RWPE1 (cell line): ENCODE data around the gene MAPK13.
A peak's percentile ranks its signal among the peaks of the same experiment; 100 is the strongest.
"Not testable (repeated sequence)": the region's sequence is repeated elsewhere in the genome, so short reads cannot be mapped to it uniquely, and the experiment has no call there.

ENCODE experiments used
- CTCF ChIA-PET: fragments of 350-600 bp; sonication (Branson Sonifier 250); formaldehyde crosslinking; extraction: SDS; loops from one replicate; lab custom pipeline; 2021; lab: Yijun Ruan, JAX
- POLR2A ChIA-PET: fragments of 400-600 bp; formaldehyde crosslinking; extraction: SDS; loops from one replicate; lab custom pipeline; 2020; ENCODE audit warnings: antibody characterized with exemption; ENCODE audit not compliant: low non-redundant PET; lab: Yijun Ruan, JAX
- DNase-seq: peaks from one replicate; pipeline ENCODE4 v3.0.0; 2012; ENCODE audit warnings: low spot score
- H3K27ac ChIP-seq: fragments of 450-650 bp; 2 replicates; pipeline ENCODE4 v1.5.1; 2017
- CTCF ChIP-seq: fragments of 450-650 bp; conservative IDR thresholded peaks from 2 replicates; pipeline ENCODE4 v1.5.1; 2017; ENCODE audit warnings: low read depth, mild to moderate bottlenecking

Gene MAPK13

GRCh38 chr6:36126121-36126520 lies 4.2 kb upstream of the MAPK13 start:
- no peak for TF ChIP-seq CTCF
- POLR2A ChIA-PET = no interaction called here
- DNase-seq = no peak
- CTCF ChIA-PET = interaction anchor here (0.7 kb wide), 1 partner anchor 154 kb away, joined by 3 read pairs; no protein-coding TSS in a partner anchor
- no peak overlapping the region for H3K27ac ChIP-seq

DNA sequence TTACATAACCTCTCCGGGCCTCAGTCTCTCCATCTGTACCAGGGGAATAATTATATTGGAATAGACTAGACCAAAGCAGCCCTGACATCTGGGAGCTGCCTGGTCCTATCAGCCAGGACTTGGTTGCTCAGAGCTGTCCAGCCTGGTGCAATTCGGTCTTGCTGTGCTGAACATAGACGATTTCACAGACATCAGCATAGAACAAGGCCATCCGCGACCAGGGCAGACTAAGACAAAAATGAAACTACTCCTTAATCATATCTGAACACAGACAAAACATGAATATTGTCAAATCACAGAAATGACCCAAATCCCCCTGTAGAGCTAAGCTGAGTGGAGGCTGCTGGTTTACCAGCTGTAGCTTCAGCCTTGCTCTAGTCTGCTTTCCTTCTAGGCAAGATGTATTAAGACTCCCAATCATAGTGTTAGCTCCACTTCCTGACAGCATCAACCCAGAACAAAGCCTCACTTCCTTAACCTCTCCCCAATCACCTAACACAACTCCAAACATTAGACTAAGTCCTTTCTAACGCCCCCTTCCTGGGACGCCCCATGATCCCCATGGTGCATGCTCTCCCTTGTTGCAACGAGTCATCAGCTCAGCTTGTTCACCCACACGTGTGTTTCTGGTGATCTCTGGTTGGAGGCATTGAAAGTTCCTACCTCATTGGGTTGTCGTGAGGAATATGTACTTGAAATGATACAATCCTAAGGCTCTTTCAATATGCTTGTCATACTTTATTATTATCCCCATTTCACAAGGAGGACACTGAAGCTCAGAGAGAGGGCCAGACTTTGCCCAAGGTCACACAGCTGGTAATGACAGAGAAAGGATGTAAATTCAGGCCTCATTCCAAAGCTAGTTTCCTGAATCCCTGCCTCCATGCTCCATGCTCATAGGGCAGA lies 3.5 kb upstream of the MAPK13 start:
- no peak overlapping the region for H3K27ac ChIP-seq
- CTCF ChIA-PET = interaction anchor here (0.7 kb wide), 2 partner anchors 154 to 360 kb away, joined by 3 read pairs; no protein-coding TSS in a partner anchor
- POLR2A ChIA-PET = no interaction called here
- no peak for TF ChIP-seq CTCF
- DNase-seq = peak; percentile 19

DNA sequence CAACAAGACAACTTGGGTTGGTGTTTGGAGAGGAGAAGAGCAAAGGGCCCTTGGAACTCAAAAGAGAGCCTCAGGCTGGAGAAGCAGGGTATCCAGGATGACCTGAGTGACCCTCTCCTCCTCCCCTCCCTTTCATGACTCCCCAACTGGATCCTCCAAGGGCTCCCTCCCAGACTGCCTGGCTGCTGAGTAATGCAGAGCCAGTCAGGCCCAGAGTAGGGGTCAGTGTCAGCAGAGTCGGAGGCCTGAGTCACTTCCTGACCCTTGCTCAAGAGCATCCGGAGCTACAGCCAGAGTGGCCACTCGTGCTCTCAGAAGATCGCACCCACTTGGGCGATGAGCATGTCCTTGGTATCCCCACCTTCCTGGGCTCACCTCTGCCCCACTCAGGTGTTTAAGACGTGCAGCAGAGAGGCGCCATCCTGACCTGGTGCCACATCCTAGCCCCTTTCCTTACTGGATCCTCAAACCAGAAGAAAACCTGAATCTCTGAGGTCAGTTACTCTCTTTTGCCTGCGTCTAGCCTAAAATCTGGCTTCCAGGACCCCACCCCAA lies 2.8 kb upstream of the MAPK13 start:
- ChIA-PET POLR2A (no interaction called here), CTCF (no interaction called here)
- H3K27ac ChIP-seq = no peak overlapping the region
- no peak for TF ChIP-seq CTCF
- DNase-seq = peak; percentile 73

DNA sequence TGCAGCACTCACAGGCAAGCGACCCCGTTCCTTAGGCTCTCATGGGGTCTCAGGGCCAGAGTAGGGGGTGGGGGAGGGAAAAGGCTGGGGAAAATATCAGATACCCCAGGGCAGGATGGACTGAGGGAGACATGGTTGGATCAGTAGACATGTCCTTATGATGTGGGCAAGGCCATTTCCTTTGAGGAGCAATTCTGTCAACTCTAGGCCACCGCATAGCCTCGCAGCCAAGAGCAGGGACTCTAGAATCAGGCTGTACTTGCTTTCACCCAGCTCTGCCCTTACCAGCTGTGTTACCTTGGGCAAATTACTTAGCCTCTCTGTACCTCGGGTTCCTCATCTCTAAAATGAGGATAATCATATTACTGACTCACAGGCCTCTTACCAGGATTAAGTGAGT lies 2.2 kb upstream of the MAPK13 start:
- POLR2A ChIA-PET = no interaction called here
- no peak for TF ChIP-seq CTCF
- H3K27ac ChIP-seq = no peak overlapping the region
- CTCF ChIA-PET = no interaction called here
- DNase-seq = no peak

DNA sequence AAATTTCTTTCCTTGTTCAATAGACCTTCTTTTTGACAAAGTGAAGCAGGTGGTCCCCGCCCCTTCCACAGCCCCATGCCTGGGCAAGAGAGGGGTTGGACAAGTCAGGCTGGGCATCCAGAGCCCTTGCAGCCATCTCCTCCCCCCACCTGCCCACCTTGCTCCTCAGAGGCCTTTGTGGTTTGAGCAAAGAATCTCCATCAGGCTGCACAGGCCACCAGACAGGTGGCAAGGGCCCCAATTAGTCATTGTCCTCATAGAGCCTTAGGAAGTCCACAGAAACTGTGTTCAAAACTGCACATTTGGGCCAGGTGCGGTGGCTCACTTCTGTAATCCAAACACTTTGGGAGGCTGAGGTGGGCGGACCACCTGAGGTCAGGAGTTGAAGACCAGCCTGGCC lies 1.5 kb upstream of the MAPK13 start:
- CTCF ChIA-PET = no interaction called here

GRCh38 chr6:36129334-36129733 lies 979 bp upstream of the MAPK13 start:
- POLR2A ChIA-PET, CTCF ChIA-PET, DNase-seq, H3K27ac ChIP-seq: not testable (repeated sequence)

More for the DNA sequence above, 1.5 kb upstream of the MAPK13 start:
- no peak for DNase-seq
- no peak overlapping the region for H3K27ac ChIP-seq
- POLR2A ChIA-PET = no interaction called here
- no peak for TF ChIP-seq CTCF
